Activated T-cell treated with anti-CD3 and anti-CD28 coated beads, Interleukin-2, amount 50 U/mL, for 48 hours (primary cell): ENCODE results near the gene CCNL2.

Experiments
- DNase-seq, 2 experiments: peaks; one replicate each; pipeline ENCODE4 v3.0.0-alpha.2; 2020

The CCNL2 gene

GRCh38 chr1:1340791-1341548, 58.2 kb downstream of the CCNL2 start:
- no peak for DNase-seq

DNA sequence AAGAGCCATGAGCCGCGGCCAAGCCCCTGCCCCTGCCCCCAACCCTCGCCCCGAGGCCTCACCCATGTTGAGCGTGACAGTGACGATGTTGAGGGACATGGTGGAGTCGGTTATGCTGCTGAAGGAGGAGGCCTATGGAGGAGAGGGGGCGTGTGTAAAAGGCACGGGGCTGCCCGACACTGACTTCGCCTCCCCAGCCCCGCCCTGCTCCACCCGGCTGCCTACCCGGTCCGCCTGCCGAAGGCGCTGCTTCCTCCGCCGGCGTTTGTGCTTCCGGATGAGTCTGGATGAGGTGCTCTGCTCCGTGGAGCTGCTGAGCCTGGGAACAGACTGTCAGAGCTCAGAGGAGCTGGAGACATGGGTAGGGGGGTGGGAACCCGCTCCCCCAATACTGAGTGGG, 59.0 kb downstream of the CCNL2 start:
- DNase-seq, result no peak

DNA sequence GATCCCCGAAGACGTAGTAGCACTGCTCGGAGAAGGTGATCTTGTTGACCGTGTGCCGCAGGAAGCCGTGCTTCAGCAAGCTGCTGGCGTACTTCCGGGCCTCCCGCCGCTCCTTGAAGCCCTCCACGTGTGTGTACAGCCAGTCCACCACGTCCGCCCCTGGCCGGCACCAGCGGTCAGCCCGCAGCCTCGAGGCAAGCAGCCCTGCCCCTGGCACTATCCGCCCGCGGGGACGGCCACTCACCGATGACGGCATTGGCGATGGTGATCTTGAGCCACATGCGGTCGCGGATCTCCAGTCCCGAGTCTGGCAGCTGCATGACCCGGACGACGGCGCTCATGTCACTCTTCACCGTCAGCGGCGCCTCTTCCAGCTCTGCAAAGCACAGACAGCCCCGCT, 60.9 kb downstream of the CCNL2 start:
- no peak for DNase-seq

- DNase-seq, result peak; percentile 63 to 75
These were observed 61.4 kb downstream of the CCNL2 start for GRCh38 chr1:1337793-1338147.

DNA sequence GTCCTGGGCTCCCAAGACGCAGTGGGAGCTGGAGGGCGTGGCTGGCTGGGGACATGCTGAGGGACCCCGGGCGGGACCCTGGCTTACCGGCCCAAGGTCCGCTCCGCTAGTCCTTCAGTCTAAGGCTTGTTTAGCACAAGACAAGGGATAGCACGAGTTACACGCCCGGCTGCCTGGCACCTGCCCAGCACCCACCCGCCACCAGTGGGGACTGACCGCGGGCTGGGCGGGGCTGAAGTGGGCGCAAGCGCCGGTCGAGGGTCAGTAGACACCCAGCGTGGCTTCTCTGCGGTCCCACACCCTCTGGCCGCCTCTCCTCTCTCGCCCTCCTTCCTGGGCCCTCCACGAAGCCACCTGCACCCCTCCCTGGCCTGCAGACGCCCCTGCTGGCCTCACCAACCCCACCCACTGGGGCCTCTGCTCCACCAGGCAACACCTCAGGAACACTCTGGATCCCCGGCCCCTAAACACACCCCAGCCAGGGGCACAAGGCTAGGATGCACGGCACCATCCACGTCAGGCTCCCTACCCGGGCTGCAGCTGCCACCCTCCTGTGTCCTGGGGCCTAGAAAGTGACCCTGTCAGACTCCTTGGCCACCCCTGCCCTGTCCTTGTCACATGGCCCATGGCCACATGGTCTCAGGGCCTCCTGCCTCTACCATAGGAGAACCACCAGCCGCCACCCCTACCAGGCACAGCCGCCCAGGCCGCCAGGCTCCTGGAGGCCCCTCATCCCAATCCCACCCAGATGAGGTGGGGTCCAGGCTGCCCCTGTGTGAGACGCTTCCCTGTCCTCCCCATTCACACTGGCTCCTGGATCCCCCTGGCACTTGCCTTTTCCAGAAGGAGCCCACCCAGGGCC, 62.0 kb downstream of the CCNL2 start:
- no peak for DNase-seq

- DNase-seq, result no peak
These were observed 62.7 kb downstream of the CCNL2 start for GRCh38 chr1:1336446-1336845.

- no peak for DNase-seq
These were observed 63.3 kb downstream of the CCNL2 start for GRCh38 chr1:1335792-1336248.
